KG1 (cell line): ENCODE data around the gene ATRNL1.
"Not testable (repeated sequence)": the region's sequence is repeated elsewhere in the genome, so short reads cannot be mapped to it uniquely, and the experiment has no call there.

Source experiments
- DNase-seq: peaks from one replicate; lab custom pipeline; 2025; lab: John Stamatoyannopoulos, UW

ATRNL1 gene

DNA sequence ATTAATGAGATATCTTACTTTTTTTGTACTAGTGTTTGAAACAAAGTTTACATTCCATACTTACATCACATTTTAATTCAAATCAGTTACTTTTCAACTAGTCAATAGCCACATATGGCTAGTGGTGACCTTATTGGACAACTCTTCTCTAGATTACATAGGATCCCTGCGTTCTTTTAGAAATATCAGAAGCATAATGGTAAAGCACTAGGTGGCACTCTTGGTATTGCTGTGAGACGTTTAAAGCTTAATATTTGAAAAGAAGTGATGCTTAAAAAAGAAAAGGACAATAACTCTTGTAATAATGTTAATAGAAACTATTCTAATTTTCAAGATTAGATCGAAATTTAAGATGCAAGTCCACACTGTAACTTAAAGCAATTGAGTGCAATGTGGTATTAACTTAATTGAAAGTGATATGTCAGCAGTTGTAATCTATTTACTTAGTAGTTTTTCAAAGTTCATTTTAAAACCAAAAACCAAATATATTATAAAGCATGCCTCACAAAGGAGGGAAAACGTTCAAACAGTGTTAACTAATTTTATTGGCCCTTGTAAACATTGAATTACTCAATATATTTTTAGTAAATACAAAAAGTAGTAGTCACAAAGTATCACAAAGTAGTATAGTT, 339.1 kb downstream of the ATRNL1 start:
- no peak for DNase-seq

DNA sequence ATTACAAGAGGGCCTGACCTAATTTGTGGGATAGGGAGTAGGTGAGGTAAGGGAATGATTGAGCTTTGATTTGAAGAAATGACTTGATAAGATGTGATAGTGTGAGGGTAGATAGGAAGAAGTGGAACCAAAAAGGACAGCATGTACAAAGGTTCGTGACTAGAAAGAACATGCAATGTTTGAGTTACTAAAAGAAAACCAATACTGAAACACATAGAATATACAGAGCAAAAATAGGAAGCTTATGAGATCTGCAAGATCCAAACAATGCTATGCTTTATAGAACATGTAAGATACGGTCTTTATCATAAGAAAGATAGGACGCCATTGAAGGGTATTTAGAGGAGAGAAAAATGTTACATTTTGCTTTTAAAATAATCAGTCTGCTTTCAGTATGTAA, 343.8 kb downstream of the ATRNL1 start:
- DNase-seq = no peak

DNA sequence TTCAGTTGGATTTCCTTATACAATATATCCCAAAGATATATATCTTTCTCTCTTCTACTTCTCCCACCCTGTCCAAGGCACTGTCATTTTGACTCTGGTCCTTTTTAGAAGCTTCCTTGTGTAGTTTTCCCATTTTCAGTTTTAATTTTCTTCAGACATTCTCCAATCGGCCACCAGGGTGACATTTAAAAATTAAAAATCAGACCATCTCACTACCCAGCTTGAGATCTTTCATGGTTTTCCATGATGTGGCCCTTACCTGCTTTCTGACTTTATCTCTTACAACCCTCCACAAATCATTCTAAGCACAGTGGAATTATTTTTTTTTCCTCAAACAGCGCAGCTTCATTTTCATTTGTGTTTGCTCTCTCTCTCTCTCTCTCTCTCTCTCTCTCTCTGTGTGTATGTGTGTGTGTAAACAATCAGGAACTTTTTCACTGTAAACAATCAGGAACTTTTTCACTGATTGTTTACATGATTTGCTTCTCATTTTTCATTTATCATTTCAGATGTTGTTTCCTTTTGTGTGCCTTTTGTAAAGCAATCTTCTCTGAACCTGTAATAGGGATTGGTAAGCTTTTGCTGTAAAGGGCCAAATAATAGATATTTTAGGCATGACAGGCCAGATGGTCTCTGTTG, 348.9 kb downstream of the ATRNL1 start:
- no peak for DNase-seq

DNA sequence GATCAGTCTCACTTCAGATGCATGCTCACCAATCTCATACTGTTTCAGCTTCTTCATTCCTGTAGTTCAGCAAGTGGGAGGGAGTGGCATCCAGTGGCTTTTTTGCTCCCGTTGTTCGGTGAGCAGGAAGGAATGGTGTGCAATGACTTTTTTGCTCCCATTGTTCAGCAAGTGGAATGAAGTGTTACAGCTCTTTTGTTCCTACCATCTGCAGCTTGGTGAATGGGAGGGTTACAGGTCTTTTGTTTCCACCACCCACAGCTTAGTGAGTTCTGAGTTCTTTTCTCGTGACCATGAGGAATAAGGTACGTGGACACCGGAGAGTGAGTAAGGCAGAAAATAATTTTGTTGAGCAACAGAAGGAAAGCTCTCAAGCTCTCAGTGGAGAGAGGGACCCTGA, 363.6 kb downstream of the ATRNL1 start:
- DNase-seq = no peak

DNA sequence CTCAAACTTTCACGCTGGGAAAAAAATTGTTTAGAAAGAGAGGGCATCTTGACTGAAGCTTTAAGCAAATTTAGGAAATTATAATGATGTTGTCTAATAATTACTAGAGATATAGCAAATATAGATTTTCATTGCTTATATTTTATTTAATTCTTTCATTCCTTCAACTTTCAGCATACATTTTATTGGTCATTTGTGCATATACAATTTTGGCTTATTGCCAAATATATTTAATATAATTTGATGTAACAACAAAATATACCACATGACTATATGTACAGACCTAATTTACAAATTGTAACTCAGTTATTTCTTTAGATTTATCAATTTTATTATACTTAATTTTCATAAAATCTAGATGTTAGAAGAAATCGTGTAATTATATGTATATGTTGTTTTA, 390.1 kb downstream of the ATRNL1 start:
- no peak for DNase-seq

DNA sequence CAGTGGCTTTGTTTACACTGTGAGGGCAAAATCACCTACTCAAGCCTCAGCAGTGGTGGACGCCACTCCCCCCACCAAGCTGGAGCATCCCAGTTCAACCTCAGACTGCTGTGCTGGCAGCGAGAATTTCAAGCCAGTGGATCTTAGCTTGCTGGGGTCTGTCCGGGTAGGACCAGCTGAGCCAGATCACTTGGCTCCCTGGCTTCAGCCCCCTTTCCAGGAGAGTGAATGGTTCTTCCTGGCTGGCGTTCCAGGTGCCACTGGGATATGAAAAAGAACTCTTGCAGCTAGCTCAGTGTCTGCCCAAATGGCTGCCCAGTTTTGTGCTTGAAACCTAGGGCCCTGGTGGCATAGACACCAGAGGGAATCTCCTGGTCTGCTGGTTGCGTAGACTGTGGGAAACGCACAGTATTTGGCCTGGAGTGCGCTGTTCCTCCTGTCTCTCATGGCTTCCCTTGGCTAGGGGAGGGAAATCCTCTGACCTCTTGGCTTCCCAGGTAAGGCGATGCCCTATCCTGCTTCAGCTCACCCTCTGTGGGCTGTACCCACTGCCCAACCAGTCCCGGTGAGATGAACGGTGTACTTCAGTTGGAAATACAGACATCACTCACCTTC, 398.5 kb downstream of the ATRNL1 start:
- no peak for DNase-seq

DNA sequence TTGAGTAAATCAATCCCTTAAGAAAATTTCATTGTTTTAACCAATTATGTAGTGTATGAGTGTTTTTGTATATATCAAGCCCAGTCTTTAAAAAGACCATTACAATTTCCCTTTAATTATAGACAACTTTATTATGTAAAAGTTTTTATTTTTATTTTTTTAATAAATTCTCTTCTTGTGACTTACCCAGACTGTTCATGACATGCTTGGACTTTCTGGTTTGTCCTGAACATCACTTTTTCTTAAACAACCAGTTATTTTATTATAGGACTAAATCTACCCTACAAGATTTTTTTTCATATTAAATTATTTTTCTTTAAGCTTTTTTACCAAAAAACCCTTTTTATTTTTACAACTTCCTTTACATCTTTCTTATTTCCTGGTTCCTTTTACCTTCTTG, 410.4 kb downstream of the ATRNL1 start:
- no peak for DNase-seq

DNA sequence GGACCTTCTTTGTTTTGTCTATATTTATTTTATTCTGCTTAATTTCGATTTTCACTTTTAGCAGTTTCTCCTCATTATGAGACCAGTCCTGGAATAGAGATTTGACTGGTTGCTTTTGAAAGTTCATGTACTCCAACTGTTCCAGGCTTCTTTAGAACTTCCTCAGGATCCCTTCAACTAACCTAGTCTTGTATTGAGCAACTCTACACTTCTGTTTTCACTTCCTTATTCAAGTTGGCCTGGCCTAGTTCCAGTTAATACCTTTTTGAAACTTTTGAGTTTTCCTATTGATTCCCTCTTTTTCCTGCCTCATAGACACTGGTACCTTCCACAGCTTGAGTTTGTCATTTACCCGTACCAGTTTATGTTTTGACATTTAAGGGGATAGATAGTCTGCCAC, 421.7 kb downstream of the ATRNL1 start:
- DNase-seq = no peak

DNA sequence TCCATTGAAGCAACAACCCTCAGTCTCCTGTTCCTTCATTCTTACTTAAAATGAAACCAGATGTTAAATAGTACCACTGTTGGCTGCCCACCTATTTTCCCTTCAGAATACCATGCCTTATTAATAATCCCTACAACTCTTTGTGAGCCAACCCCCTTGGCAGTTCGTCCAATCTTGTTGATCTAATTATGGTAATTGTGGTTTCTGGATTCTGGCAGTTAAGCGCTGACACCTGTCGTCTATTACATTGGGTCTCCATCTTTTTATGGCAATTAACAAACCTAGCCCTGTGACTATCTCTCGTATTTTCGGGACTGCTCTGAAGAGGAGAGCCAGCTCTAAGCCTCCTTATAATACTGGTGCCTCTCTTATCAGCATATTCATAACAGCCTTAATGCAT, 432.0 kb downstream of the ATRNL1 start:
- DNase-seq = no peak

DNA sequence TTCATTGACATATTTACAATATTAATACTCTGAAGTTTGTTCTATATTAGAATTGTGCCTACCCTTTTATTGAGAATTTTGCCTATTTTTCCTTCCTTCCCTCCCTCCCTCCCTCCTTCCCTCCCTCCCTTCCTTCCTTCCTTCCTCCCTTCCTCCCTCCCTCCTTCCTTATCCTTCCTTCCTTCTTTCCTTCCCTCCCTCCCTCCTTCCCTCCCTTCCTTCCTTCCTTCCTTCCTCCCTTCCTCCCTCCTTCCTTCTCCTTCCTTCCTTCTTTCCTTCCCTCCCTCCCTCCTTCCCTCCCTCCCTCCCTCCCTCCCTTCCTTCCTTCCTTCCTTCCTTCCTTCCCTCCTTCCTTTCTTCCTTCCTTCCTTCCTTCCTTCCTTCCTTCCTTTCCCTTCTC, 434.5 kb downstream of the ATRNL1 start:
- DNase-seq = not testable (repeated sequence)

DNA sequence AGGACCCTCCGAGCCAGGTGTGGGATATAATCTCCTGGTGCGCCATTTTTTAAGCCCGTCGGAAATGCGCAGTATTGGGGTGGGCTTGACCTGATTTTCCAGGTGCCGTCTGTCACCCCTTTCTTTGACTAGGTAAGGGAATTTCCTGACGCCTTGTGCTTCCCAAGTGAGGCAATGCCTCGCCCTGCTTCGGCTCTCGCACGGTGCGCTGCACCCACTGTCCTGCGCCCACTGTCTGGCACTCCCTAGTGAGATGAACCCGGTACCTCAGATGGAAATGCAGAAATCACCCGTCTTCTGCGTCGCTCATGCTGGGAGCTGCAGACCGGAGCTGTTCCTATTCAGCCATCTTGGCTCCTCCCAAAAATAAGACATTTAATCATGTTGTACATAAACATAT, 443.2 kb downstream of the ATRNL1 start:
- not testable (repeated sequence) for DNase-seq

DNA sequence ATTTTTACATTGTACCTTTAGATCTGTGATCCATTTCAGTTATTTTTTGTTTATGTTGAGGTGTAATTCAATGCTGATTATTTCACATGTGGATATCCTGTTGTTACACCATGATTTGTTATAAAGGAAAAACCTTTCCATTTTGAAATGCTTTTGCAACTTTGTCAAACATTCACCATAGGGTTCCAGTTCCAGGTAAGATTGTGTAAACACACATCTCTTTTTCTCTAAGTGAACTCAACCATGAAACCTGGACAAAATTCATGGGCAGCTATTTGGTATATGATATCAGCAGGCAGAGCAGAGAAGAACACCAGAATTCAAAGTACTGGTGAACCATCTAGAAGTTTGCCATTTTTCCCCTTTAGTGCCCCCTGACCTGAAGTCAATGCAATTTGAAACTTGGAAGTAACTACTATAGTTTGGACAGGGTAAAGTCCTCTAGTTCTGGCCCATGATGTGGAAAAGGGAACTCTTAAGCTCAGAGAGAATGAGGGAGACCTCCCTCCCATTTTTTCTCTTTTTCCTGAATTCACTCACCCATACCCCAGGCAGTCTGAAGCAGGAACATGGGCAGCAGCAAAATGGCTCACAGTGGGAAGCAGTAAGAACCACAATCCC, 446.1 kb downstream of the ATRNL1 start:
- DNase-seq = no peak

DNA sequence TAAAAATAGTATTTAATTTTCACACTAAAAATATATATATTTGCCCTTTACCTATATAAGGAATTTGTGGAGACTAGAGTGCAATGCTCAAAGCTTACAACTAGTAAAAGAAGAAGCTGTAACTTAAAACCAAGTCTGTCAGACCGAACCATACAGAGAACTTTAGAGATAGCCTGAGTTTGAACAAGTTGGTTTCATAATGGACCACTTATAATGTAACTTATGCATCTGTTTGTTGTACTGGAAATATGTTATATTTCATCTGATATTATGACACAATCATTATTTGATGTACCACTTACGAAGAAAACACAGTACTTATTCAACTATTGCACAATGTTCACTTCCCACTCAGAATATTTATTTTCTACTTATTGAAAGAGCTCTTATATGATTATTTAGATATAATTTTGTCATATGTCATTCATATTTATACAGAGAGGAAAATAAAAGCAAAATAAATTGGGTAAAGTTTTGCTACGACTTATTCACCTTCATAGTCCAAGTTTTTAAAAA, 462.8 kb downstream of the ATRNL1 start:
- DNase-seq = no peak

DNA sequence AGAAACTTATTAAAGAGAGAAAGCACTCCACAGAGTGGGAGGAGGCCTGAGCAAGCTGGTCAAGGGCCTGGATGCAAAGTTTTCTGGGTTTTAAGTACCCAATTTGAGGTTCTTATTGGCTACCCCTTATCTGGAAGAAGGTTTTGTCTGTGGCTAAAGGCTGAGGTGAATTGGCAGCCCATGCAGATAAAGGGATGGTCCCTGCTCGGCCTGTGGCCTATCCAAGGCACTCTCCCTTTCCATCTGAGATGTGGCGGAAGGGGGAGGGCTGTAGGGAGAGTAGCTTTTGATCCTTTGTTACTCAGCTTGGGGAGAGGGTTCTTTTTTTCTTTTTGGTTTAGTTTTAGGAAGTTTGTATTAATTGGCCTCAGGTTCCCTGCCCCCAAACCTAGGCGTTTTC, 465.1 kb downstream of the ATRNL1 start:
- no peak for DNase-seq

DNA sequence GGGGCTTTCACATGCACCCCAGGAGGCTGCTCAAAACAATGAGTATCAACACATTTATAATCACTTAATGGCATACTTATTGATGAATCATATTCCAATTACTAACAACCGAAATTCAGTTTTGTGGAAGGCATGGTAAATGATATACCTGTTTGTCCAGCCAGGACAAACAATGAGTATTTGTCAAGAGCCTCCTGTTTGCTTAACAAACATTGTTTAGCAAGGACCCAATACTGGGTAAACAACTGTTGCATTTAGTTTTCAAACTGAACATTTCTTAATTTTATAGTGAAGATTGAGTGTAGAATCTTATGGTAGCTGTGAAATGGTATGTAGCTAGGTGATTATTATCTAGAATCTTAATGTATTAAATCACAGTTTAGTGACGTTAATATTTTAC, 473.7 kb downstream of the ATRNL1 start:
- DNase-seq = no peak

DNA sequence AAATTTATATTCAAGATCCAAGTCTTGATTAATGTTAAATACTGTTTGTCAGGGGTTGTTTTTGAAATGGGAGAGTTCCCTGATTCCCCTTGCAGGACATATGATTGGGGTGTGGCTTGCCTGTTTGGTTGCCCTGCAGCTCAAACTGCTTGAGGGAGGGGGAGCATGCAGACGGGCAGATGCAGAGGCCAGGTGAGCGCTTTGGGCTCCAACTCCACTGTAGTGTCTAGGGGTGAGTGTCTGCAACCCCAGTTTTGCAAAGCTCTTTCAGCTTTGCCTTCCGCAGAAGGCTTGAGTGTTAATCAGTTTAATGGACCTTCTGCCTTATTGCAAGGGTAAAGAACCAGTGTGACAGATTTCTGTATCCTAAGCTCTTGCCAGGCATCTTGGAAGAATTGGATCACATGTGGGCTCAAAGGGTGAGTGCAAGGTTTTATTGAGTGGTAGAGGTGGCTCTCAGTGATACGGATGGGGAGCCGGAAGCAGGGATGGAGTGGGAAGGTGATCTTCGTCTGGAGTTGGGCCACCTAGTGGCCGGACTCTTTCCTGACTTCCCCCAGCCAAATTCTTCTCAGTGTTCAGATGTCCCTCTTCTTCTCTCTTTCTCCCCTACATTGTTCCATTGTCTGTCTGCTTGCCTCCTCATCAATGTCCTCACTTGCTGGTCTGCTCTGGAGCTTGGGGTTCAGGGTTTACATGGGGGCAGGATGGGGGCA, 479.7 kb downstream of the ATRNL1 start:
- no peak for DNase-seq

DNA sequence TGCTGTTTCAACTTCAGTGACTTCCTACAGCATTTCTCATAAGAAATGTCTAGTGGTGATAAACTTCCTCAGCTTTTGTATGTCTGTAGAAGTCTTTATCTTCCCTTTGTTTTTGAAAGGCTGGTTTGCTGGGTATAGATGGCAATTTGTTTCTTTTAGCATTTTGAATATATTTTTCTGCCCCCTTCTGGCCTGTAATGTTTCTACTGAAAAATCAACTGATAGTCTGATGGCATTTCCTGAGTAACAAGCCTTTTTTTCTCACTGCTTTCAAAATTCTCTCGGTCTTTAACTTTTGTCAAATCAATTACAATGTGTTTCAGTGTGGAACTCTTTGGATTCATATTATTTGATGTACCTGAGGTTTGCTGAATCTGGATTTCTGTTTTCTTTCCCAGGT, 487.1 kb downstream of the ATRNL1 start:
- no peak for DNase-seq

DNA sequence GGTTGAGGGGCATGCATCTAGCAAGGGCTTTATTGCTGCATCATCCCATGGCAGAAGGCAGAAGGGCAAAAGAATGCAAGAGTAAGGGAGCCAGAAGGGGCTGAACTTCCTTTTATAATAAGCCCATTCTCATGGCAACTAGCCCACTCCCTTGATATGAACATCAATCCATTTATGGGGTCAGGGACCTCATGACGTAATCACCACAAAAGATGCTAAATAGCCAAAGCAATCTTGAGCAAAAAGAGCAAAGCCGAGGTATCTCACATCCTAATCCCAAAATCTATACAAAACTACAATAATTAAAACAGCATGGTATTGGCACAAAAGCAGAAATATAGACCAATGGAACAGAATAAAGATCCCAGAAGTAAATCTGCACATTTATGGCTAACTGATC, 499.9 kb downstream of the ATRNL1 start:
- no peak for DNase-seq

DNA sequence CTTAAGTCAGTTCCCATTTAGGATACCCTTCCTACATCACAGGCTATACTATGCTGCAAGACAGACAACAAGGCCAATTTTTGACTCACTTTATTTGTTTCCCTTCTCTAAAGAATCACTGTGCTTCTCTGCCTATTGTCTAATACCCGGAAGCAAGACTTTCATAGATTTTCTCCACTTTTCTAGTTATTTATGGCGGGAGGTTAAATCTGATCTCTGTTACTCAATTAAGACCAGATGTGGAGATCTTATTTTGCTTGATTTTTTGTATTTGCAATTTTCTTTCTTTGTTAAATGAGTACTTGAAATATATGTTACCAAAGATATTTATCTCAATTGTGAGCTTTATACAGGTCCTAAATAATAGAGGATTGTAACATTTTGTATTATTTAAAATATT, 511.5 kb downstream of the ATRNL1 start:
- no peak for DNase-seq

DNA sequence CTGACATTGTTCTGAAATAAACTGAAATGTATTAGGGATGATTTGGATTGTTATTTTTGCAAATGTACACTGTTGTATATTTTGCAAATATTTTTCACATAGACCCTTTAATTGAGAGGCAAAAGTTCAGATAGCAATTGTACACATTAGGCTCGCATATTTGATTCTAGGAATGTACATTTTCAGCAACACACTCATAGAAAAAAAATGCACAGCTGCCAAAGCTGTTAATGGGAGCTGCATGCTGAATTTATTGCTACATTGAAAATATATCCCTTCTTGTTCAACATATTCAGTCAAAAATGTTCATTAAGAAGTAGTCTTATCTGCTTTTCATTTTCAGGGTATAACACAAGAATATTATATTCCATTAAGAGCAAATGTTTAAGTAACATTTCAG, 512.9 kb downstream of the ATRNL1 start:
- no peak for DNase-seq

DNA sequence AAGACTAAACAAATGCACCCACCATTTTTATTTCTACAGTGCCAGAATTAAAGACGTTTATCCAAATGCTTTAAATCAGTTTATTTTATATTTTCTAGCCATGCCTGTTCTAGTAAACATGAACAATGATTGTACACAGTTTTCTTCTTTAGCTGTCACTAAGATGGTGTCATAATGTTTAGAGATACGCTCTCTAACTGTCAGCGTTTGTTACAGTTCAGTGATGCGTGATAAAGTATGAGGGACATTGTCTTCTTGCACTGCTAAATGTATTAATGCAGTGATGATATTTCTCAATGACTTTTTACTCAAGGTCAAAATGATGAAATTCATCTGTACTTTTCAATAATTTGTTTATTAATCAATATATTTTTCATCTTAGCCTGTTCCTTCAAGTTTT, 513.6 kb downstream of the ATRNL1 start:
- no peak for DNase-seq

DNA sequence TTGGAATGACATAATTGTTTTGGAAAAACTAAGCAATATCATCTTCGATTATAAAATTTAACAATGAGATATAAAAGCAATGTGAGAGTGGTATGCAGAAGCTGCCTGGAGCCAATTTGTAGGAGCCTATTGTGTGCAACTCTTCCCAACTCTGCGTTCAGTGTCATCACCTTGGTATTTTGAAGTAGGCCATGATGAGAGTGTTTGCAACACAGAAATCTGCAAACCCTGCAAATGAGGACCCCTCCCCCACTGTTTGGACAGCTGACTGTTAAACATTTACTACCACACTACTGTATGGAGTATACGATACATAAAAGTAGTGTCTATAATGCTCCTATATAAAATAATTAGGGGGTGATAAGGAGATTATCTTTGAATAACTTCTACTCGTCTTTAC, 531.3 kb downstream of the ATRNL1 start:
- DNase-seq = no peak

DNA sequence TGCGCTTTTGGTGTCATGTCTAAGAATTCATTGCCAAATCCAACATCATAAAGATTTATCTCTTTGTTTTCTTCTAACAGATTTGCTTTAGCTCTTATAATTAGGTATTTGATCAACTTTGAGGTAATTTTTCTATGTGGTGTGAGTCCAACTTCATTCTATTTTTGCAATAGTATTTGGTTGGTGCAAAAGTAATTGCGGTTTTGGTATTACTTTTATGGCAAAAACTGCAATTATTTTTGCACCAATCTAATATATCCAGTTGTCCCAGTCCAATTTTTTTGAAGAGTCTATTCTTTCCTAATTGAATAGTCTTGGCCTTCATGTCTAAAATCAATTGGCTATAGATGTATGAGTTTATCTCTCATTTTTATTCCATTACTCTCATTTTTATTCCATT, 535.5 kb downstream of the ATRNL1 start:
- DNase-seq = no peak
